GM19238 (cell line): Measurements from ENCODE around the gene ANKRD31.
"Not testable (repeated sequence)": the region's sequence is repeated elsewhere in the genome, so short reads cannot be mapped to it uniquely, and the experiment has no call there.

Experiments used
- DNase-seq: peaks from one replicate; pipeline ENCODE4 v3.0.0; 2011; ENCODE audit warnings: low spot score; ENCODE audit not compliant: insufficient read length

ANKRD31 gene

GRCh38 chr5:75225506-75225905 is 11.2 kb downstream of the ANKRD31 start:
- DNase-seq = no peak

DNA sequence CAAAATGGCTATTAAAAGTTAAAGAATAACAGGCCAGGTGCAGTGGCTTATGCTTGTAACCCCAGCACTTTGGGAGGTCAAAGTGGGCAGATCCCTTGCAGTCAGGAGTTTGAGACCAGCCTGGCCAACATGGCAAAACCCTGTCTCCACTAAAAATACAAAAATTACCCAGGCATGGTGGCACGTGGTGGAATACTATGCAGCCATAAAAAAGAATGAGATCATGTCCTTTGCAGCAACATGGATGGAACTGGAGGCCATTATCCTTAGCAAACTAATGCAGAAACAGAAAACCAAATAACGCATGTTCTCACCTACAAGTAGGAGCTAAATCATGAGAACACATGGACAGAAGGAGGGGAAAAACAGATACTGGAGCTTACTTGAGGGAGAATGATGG is 15.9 kb downstream of the ANKRD31 start:
- not testable (repeated sequence) for DNase-seq

- DNase-seq = no peak
These were observed 21.8 kb downstream of the ANKRD31 start for GRCh38 chr5:75214928-75215327.

DNA sequence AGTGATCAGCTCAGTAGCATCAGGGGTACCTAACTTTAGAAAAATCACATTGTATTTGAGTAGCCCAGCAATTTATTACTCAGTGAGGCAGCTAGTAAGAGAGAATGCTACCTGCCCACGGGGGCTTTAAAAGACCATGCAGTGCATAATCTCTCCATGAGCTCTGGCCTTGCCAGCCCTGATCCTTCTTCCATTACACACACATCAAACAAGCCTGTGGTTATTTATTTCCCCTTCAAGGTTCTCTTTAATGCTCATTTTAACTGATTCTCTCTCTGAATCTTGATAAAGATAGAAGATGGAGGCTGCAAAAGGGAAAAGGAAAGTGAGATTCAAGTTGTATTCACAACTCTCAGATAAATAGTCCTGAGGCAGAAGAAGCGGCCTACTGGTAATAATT is 22.3 kb downstream of the ANKRD31 start:
- DNase-seq = no peak

GRCh38 chr5:75203604-75204003 is 33.1 kb downstream of the ANKRD31 start:
- no peak for DNase-seq

- DNase-seq = no peak
These were observed 33.7 kb downstream of the ANKRD31 start for GRCh38 chr5:75202935-75203334.

GRCh38 chr5:75200776-75201175 is 35.9 kb downstream of the ANKRD31 start:
- no peak for DNase-seq

DNA sequence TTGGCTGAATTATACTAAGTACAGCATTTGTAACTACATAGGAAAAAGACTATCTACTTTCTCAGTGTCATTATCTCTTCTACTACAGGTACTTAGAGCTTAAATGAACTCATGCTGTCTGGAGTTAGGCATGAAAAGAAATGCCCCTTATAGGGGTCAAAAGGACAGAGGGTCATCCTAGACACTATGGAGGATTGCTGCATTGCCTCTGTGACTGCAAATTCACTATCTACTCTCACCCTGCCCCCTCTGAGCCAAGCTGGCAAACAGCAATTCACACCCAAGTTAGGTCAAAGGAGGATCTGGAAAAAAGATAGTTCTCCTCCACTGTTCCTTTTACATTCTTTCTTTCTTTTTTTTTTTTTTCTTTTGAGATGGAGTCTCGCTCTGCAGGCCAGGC is 36.7 kb downstream of the ANKRD31 start:
- DNase-seq = no peak

DNA sequence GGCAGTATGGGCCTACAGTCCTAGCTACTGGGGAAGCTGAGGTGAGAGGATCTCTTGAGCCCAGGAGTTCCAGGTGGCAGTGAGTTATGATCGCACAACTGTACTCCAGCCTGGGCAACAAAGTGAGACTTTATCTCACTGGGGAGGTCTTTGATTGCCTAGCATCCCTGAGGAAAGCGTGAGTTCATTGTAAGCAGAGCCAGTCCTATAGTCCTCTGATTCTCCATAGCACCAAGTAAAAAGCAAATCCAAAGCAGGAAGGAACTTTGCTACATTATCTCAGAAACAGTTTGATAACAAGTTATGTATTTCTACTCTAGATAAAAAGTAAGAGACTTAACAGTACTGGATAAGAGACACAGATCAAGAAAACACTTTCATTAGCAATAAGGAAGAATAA is 37.6 kb downstream of the ANKRD31 start:
- no peak for DNase-seq

DNA sequence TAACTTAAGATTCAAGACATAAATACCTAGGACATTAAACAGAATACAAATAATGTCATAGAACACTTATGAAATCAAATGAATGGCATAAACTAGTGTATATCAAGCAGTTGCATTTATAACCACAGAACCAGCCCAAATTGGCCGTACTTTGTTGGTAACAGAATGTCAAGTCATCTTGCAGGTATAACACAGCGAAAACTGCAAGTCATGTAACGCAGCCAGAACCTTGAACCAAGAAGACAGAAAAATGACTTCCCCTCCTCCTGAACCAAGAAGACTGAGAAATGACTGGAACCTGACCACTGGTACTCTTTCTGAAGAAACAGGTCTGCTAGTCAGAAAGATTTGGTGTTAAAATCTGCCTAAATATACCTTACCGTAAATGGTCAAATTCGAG is 38.9 kb downstream of the ANKRD31 start:
- no peak for DNase-seq

DNA sequence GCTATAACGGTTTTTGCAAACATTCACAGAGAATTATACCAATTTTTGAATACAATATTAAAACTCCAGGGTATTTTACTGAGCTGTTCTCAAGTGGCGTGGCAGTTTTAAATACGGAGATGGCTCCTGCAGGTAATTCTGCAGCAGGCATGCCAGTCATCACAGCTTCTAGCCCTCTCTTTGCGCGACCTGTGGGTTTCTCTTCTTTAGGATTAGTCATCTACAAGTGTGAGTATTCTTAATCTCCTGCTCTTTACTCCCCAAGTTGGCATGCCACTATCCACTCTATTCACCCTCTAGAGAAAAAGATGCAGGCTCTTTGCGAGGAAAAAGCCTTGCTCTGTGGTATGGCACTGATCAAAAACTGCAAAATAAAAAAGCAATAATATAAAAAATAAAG is 43.9 kb downstream of the ANKRD31 start:
- DNase-seq = no peak

DNA sequence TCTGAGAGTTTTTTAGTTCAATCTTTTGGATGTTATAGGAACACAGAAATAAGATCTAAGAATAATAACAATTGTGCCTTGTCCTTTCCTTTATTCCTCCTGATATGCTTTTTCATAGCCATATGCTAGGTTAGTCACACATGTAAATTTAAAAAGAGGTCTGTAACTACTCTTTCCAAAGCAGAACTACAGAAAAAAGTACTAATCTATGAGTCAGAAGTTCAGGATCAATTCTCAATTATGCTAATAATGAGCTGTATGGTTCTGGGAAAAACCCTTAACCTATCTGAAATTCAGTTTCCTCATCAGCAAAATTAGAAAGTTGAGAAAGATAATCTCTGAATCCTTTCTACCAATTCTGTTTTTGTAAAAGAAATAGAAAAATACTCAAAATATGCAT is 44.4 kb downstream of the ANKRD31 start:
- DNase-seq = no peak

DNA sequence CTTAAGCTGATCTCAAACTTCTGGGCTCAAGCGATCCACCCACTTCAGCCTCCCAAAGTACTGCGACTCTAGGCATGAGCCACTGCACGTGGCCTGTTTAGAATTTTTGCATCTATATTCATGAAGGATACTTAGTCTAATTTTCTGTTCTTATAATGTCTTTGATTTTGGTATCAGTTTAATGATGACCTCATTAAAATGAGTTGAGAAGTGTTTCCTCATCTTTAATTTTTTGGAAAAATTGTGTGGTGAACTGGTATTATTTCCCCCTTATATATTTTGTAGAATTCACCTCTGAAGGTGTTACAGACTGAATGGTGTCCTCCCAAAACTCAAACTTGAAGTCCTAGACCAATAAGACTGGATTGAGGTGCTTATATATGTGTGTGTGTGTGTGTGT is 46.5 kb downstream of the ANKRD31 start:
- DNase-seq = no peak

GRCh38 chr5:75189353-75189752 is 47.3 kb downstream of the ANKRD31 start:
- no peak for DNase-seq

- no peak for DNase-seq
These were observed 50.9 kb downstream of the ANKRD31 start for GRCh38 chr5:75185763-75186162.

GRCh38 chr5:75176009-75176408 is 60.7 kb downstream of the ANKRD31 start:
- not testable (repeated sequence) for DNase-seq

DNA sequence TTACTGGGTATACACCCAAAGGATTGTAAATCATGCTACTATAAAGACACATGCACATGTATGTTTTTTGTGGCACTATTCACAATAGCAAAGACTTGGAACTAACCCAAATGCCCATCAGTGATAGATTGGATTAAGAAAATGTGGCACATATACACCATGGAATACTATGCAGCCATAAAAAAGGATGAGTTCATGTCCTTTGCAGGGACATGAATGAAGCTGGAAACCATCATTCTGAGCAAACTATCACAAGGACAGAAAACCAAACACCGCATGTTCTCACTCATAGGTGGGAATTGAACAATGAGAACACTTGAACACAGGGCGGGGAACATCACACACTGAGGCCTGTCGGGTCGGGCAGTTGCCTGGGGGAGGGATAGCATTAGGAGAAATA is 61.8 kb downstream of the ANKRD31 start:
- DNase-seq = not testable (repeated sequence)

DNA sequence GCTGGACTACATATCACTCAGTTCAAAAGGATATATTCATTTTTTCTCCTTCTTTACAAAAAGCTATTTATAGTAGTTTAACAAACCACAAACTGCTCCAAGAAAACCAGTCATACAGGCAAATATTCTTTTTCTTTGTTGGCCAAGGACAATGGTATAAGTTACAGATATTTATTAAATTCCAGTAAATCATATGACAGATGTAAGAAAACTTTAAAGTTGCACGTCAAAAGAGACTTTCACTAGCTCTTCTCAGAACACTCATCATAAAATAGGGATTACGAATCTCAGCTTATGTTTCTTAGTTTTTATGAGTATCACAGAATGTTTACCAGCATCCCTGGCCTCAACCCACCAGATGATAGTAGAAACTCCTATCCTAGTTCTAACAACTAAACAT is 67.2 kb downstream of the ANKRD31 start:
- no peak for DNase-seq

DNA sequence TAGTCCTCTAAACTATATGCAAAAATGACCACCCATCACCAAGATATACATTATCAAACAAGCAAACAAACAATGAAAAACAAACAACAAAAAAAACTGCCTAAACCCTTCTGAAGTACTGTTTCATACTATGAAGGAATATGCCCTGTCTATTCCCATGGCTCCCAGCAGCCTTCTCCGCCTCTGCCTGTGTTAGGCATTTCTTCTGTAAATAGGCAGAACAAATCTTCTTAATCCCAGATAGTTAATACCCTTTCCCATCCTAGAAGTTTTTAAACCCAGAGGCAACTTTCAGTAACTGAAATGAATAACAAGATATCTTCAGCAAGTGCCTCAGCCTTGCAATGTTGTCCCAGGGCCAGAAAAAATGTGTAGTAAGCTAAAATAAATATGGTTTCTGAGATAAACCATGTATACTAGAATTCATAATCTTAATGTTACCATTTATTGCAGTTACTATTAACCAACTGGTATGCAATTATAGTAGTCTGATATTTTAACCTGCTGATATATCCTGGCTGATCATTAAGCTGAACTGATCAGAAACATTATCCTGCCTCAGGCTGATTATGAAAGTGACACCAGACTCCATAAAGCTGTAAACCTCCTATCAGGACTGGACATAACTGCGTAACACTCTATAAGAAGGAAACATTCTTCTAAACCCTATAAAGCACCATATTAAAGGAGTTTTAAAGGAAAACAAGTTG is 68.5 kb downstream of the ANKRD31 start:
- DNase-seq = no peak

- DNase-seq = no peak
These were observed 69.3 kb downstream of the ANKRD31 start for GRCh38 chr5:75167345-75167744.

- DNase-seq = not testable (repeated sequence)
These were observed 75.2 kb downstream of the ANKRD31 start for GRCh38 chr5:75161508-75161907.

- no peak for DNase-seq
These were observed 80.1 kb downstream of the ANKRD31 start for GRCh38 chr5:75156585-75156984.

DNA sequence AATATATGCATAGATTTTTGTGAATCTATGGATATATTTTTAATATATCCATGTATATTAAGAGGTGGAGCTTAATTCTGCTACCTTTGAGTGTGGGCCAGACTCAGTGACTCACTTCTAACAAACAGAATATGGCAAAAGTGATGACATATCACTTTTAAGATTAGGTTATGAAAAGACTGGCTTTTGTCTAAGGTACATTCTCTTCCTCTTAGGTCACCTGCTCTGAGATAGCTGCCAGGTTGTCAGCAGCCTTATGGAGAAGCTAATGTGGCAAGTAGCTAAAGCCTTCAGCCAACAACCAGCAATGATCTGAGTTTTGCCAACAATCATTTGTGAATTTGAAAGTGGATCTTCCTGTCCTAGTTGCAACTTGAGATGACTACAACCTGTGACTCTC is 83.8 kb downstream of the ANKRD31 start:
- no peak for DNase-seq

GRCh38 chr5:75148051-75148450 is 88.6 kb downstream of the ANKRD31 start:
- DNase-seq = no peak
